Brain microvascular endothelial cell (primary cell): Measurements from ENCODE around the gene BORCS5.

Experiments
- DNase-seq: peaks from one replicate; pipeline ENCODE4 v3.0.0-alpha.2; 2020
- H3K27ac ChIP-seq: fragments of 250-450 bp; sonication (Bioruptor Pico); 2 replicates; pipeline ENCODE4 v1.5.1; 2020; ENCODE audit warnings: mild to moderate bottlenecking, moderate library complexity
- H3K27me3 ChIP-seq: fragments of 250-450 bp; sonication (Bioruptor Pico); replicated peaks from 2 replicates; pipeline ENCODE4 v1.5.1; 2020; ENCODE audit warnings: mild to moderate bottlenecking
- H3K36me3 ChIP-seq: fragments of 250-450 bp; sonication (Bioruptor Pico); replicated peaks from 2 replicates; pipeline ENCODE4 v1.5.1; 2020; ENCODE audit warnings: mild to moderate bottlenecking
- H3K4me3 ChIP-seq: 2 replicates; pipeline ENCODE4 v1.5.1; 2011; ENCODE audit warnings: low read depth, mild to moderate bottlenecking, control low read depth, low read length, moderate library complexity
- in situ Hi-C: cut with HindIII; loops from 2 replicates; pipeline ENCODE4 v1.10.0; 2017; ENCODE audit warnings: low sequenced_read_pairs, low pct_ligation_motif_present
- TF ChIP-seq, protein P1 (sequence below): IDR thresholded peaks from 2 replicates; pipeline ENCODE4 v1.5.1; 2011; ENCODE audit warnings: low read depth, mild to moderate bottlenecking, moderate library complexity, low read length, control low read depth, inconsistent platforms; ENCODE audit errors: missing control alignments

BORCS5 gene

DNA sequence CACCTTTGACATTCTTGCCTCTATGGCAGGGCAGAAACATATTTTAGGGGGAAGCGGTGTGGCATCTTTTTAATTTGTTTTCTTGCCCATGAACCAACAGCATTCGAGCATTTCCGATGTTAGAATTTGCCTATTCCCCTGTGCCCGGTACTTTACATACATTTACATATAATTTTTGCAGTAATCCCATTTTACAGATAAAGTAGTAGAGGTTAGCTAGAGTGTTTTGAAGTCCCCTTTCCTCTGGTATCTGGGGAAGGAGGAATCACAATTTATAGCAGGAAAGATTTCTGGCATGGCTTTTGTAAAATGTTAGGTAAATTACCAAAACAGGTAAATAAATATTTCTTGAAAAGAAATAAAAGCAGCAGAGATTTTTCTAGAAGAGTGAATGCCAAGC, 1.6 kb downstream of the BORCS5 start:
- Histone ChIP-seq H3K27ac (no peak overlapping the region), H3K27me3 (no peaks in the 10 kb centered on the region), H3K4me3 (no peak overlapping the region), H3K36me3 (no peaks in the 10 kb centered on the region)
- in situ Hi-C loops, result no loop called here
- TF ChIP-seq, protein P1, sequence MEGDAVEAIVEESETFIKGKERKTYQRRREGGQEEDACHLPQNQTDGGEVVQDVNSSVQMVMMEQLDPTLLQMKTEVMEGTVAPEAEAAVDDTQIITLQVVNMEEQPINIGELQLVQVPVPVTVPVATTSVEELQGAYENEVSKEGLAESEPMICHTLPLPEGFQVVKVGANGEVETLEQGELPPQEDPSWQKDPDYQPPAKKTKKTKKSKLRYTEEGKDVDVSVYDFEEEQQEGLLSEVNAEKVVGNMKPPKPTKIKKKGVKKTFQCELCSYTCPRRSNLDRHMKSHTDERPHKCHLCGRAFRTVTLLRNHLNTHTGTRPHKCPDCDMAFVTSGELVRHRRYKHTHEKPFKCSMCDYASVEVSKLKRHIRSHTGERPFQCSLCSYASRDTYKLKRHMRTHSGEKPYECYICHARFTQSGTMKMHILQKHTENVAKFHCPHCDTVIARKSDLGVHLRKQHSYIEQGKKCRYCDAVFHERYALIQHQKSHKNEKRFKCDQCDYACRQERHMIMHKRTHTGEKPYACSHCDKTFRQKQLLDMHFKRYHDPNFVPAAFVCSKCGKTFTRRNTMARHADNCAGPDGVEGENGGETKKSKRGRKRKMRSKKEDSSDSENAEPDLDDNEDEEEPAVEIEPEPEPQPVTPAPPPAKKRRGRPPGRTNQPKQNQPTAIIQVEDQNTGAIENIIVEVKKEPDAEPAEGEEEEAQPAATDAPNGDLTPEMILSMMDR, result no peak
- no peak for DNase-seq

DNA sequence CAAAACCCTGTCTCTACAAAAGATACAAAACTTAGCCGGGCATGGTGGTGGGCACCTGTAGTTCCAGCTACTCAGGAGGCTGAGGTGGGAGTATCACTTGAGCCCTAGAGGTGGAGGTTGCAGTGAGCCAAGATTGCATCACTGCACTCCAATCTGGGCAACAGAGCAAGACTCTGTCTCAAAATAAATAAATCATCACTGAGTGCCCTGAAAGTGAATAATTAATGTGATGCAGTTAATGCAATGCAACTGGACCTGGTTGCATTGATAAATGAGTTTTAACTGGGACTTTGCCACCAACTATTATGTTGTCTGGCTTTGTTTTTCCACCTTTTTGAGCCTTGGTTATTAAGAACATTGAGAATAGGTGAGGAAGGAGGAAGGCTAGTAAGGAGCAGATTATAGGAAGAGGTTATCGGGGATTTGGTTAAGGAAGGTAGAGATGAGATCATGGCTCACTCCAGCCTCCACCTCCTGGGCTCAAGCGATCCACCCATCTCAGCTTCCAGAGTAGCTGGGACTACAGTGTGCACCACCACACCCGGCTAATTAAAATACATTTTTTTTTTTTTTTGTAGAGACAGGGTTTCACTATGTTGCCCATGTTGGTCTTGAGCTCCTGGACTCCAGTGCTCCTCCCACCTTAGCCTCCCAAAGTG, 8.0 kb downstream of the BORCS5 start:
- Histone ChIP-seq H3K4me3 (no peak overlapping the region), H3K36me3 (no peaks in the 10 kb centered on the region), H3K27ac (no peak overlapping the region), H3K27me3 (no peaks in the 10 kb centered on the region)
- in situ Hi-C loops, result no loop called here
- no peak for DNase-seq
- TF ChIP-seq, protein P1, result no peak

DNA sequence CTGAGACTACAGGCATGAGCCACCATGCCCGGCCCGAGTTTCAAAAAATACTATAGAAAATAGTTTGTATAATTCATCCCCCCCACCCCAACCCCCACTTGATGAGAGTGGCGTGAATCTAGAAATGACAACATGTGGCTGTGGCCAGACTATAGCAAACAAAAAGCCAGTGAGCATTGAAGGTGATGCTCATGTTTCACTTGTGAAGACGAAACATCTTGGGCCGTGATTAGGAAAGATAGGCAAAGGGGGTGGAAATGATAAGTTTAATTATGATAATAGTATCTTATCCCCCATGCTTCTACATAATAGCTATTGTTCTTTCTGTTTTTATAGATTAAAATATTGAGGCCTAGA, 8.5 kb downstream of the BORCS5 start:
- TF ChIP-seq, protein P1, result no peak
- Histone ChIP-seq H3K27me3 (no peaks in the 10 kb centered on the region), H3K36me3 (no peaks in the 10 kb centered on the region), H3K27ac (no peak overlapping the region), H3K4me3 (no peak overlapping the region)
- no peak for DNase-seq
- in situ Hi-C loops, result no loop called here

DNA sequence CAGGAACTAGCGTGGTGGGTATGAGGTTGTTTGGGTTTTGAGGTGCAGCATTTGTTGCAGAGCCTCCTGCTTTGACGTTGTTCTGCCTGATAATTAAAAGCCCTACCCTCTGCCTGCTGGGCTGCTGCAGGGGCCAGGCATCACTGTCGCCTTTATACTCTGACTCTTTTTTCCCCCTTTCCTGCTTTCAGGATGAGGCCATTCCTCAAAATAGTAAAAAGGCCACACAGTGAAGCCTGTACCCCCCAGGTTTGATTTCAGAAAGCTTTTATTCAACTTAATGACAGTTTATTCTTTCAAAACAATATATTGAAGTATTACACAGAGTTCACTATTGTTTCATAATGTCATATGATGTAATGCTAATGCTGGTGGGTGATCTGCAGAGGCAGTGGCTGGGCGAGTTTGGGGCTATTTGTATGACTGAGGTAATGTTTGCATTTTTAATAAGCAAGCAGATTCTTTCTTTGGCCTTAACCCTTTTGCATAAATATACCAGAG, 9.1 kb downstream of the BORCS5 start:
- no peaks in the 10 kb centered on the region for H3K27me3 ChIP-seq
- TF ChIP-seq, protein P1, result no peak
- no peak overlapping the region for H3K27ac ChIP-seq
- in situ Hi-C loops, result no loop called here
- no peak overlapping the region for H3K4me3 ChIP-seq
- DNase-seq, result no peak
- no peaks in the 10 kb centered on the region for H3K36me3 ChIP-seq

DNA sequence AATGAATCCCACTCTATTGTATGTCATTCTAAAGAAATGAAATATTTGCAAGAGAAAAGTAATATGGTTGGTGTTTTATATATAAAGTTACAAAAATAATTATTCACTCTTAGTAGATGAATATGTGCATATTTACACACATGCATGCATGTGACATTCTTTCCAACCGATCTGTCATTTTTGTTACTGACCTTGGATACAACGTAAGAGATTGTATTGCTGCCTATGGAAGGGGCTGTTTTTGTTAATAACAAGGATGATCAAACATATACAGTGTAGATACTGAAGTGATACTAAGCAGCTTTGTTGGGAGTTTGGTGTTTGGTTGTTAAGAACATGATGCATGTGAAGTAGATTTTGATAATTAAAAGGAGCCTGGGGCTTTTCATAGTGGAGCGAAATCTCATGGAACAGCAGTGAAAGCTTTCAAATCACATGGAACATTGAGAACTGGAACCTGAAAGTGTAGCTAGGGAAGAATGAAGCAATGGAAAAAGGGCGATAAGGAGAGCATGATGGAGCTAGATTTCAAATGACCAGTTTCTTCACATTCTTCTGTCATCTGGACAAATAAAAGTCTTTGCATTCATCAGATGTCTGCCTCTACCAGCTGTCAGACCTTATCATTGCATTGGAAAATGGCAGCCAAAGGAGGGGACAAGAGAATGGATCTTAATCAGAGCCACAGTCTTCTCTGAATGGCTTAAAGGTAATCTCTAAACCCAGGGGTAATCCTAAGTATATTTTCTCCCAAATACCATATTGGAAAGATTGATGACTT, 10.0 kb downstream of the BORCS5 start:
- TF ChIP-seq, protein P1, result no peak
- H3K27me3 ChIP-seq, result no peaks in the 10 kb centered on the region

More for the DNA sequence above, 10.0 kb downstream of the BORCS5 start:
- no peak for DNase-seq
- in situ Hi-C loops, result no loop called here
- H3K4me3 ChIP-seq, result no peak overlapping the region
- no peak overlapping the region for H3K27ac ChIP-seq
- H3K36me3 ChIP-seq, result no peaks in the 10 kb centered on the region
